Measurements from ENCODE around the gene BRCC3.

Gene BRCC3

GRCh38 chrX:155132110-155132509 lies 60.8 kb downstream of the BRCC3 start:
- Histone ChIP-seq H3K27me3 (ENCODE audit: control insufficient read depth, low read length) (no peaks in the 10 kb centered on the region), H3K27ac (ENCODE audit: low read depth, low read length) (no peak overlapping the region), H3K4me3 (ENCODE audit: low read length) (no peak overlapping the region)

GRCh38 chrX:155134255-155134654 lies 62.9 kb downstream of the BRCC3 start:
- no peaks in the 10 kb centered on the region for H3K4me1 ChIP-seq (ENCODE audit: control insufficient read depth, low read length)
- no peaks in the 10 kb centered on the region for H3K27me3 ChIP-seq (ENCODE audit: control insufficient read depth, low read length)
- TF ChIP-seq EZH2phosphoT487 (IDR thresholded peaks at IDR 0.05; ENCODE audit: borderline replicate concordance, low read length) = no peak
- no peak for TF ChIP-seq CTCF (IDR thresholded peaks at IDR 0.05; ENCODE audit: low read depth, low read length, poor library complexity, severe bottlenecking)
- H3F3A ChIP-seq (ENCODE audit: control insufficient read depth, insufficient read depth) = no peaks in the 10 kb centered on the region
- H3K36me3 ChIP-seq (ENCODE audit: control insufficient read depth, low read length) = no peaks in the 10 kb centered on the region
- H3K9me2 ChIP-seq (replicated peaks; ENCODE audit: control insufficient read depth, low read length) = no peaks in the 10 kb centered on the region
- H3K4me2 ChIP-seq (ENCODE audit: low read length) = no peak overlapping the region
- no peak overlapping the region for H3K27ac ChIP-seq (ENCODE audit: low read depth, low read length)
- no peaks in the 10 kb centered on the region for H3K79me2 ChIP-seq (ENCODE audit: control insufficient read depth, low read length)
- H3K9me3 ChIP-seq (ENCODE audit: control insufficient read depth, insufficient read depth, low read length) = no peaks in the 10 kb centered on the region
- H4K20me1 ChIP-seq (ENCODE audit: control insufficient read depth, insufficient read depth, low read depth, low read length) = no peaks in the 10 kb centered on the region
- no peak overlapping the region for H3K4me3 ChIP-seq (ENCODE audit: low read length)

More at GRCh38 chrX:155132110-155132509, 60.8 kb downstream of the BRCC3 start:
- H3K79me2 ChIP-seq (ENCODE audit: control insufficient read depth, low read length) = no peaks in the 10 kb centered on the region
- TF ChIP-seq EZH2phosphoT487 (IDR thresholded peaks at IDR 0.05; ENCODE audit: borderline replicate concordance, low read length) (no peak), CTCF (IDR thresholded peaks at IDR 0.05; ENCODE audit: low read depth, low read length, poor library complexity, severe bottlenecking) (no peak)
- no peaks in the 10 kb centered on the region for H3K9me2 ChIP-seq (replicated peaks; ENCODE audit: control insufficient read depth, low read length)
- H3K9me3 ChIP-seq (ENCODE audit: control insufficient read depth, insufficient read depth, low read length) = no peaks in the 10 kb centered on the region
- H4K20me1 ChIP-seq (ENCODE audit: control insufficient read depth, insufficient read depth, low read depth, low read length) = no peaks in the 10 kb centered on the region
- H3K4me2 ChIP-seq (ENCODE audit: low read length) = no peak overlapping the region
- no peaks in the 10 kb centered on the region for H3F3A ChIP-seq (ENCODE audit: control insufficient read depth, insufficient read depth)
- H3K4me1 ChIP-seq (ENCODE audit: control insufficient read depth, low read length) = no peaks in the 10 kb centered on the region
- H3K36me3 ChIP-seq (ENCODE audit: control insufficient read depth, low read length) = no peaks in the 10 kb centered on the region

- Histone ChIP-seq H3K36me3 (ENCODE audit: control insufficient read depth, low read length) (no peaks in the 10 kb centered on the region), H3K4me1 (ENCODE audit: control insufficient read depth, low read length) (no peaks in the 10 kb centered on the region), H3K4me2 (ENCODE audit: low read length) (no peak overlapping the region), H3K9me2 (replicated peaks; ENCODE audit: control insufficient read depth, low read length) (no peaks in the 10 kb centered on the region), H3K9me3 (ENCODE audit: control insufficient read depth, insufficient read depth, low read length) (no peaks in the 10 kb centered on the region), H3F3A (ENCODE audit: control insufficient read depth, insufficient read depth) (no peaks in the 10 kb centered on the region), H4K20me1 (ENCODE audit: control insufficient read depth, insufficient read depth, low read depth, low read length) (no peaks in the 10 kb centered on the region), H3K27ac (ENCODE audit: low read depth, low read length) (no peak overlapping the region), H3K4me3 (ENCODE audit: low read length) (no peak overlapping the region), H3K79me2 (ENCODE audit: control insufficient read depth, low read length) (no peaks in the 10 kb centered on the region), H3K27me3 (ENCODE audit: control insufficient read depth, low read length) (no peaks in the 10 kb centered on the region; the same call in 1 of the 2 replicates)
- TF ChIP-seq EZH2phosphoT487 (IDR thresholded peaks at IDR 0.05; ENCODE audit: borderline replicate concordance, low read length) = no peak
- TF ChIP-seq CTCF (IDR thresholded peaks at IDR 0.05; ENCODE audit: low read depth, low read length, poor library complexity, severe bottlenecking) = no peak
These were observed 72.7 kb downstream of the BRCC3 start for GRCh38 chrX:155143959-155144548.
